ENCODE measurements around the gene RASA4B. TPM values are rescaled to one million over a fixed set of nuclear protein-coding genes. Genes with fewer than 3 reads are reported as not detected.
"Not testable (repeated sequence)": the region's sequence is repeated elsewhere in the genome, so short reads cannot be mapped to it uniquely, and the experiment has no call there.

RASA4B gene
- total RNA-seq, 1 donor from 2014 or later: 6.2 TPM

DNA sequence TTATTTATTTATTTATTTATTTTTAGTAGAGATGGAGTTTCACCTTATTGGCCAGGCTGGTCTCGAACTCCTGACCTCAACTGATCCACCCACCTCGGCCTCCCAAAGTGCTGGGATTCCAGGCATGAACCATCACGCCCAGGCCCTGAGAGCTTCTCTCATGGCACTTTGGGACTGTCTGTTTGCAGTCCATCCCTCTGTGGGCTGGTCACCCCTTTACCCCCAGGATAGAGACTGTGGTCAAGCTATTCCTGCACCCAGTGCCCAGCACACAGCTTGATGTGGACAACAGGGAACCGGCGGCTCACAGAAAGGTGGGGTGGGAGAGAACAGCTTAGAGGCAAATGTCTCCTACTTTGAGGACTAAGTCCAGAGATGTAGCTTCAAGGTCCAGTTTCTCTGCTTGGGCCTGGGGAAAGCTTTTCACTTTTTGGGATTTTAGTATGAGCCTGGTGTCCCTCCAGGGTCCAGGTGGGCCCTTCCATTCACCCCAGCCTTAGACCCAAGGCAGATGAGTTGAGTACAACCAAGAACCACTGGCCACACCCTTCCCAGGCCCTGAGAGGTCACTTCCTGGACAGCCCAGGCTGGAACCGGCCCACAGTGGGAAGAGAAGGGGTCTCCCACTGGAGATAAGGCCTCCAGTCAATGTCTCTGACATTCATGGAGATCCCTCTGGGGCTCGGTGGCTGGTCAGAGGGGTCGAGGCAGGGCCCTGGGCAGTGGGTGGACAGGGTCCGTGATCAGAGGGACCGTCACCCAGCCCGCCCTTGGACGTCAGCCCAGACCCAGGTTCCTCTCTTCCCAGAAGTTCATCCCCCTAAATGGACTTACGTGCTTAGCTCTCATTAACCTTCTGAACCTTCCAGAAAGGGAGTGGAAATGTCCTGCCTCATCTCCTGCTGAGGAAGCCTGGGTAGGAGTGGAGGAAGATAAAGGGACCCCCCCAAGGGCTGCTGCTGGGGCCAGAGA lies 10.5 kb upstream of the RASA4B start:
- H3K4me3 Mint-ChIP-seq (ENCODE audit: unreplicated experiment); H3K9me3 Mint-ChIP-seq (ENCODE audit: unreplicated experiment); H3K27ac Mint-ChIP-seq (ENCODE audit: unreplicated experiment); H3K36me3 Mint-ChIP-seq (ENCODE audit: low read depth, unreplicated experiment); H3K4me1 Mint-ChIP-seq (ENCODE audit: unreplicated experiment); H3K27me3 Mint-ChIP-seq (ENCODE audit: unreplicated experiment); DNase-seq (ENCODE audit: low spot score): not testable (repeated sequence)

DNA sequence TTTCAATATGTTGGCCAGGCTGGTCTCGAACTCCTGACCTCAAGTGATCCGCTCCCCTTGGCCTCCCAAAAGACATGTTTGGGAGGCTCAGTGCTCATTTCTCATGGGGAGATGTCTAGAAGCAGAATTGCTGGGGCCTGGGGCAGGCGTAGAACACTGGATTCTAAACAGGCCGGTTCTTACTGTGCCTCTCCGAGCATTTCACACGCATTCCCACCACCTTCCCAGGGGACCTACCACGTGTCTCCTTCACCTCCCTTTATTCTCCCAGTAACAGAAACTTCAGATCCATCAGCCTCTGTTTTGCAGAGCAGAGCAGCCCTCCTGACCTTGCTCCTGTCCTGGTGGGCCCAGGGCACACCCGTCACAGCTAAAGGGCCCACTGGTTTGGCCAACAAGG lies 9.6 kb upstream of the RASA4B start:
- not testable (repeated sequence) for H3K4me1 Mint-ChIP-seq (ENCODE audit: unreplicated experiment); DNase-seq (ENCODE audit: low spot score); H3K27ac Mint-ChIP-seq (ENCODE audit: unreplicated experiment); H3K4me3 Mint-ChIP-seq (ENCODE audit: unreplicated experiment); H3K9me3 Mint-ChIP-seq (ENCODE audit: unreplicated experiment); H3K27me3 Mint-ChIP-seq (ENCODE audit: unreplicated experiment); H3K36me3 Mint-ChIP-seq (ENCODE audit: low read depth, unreplicated experiment)

DNA sequence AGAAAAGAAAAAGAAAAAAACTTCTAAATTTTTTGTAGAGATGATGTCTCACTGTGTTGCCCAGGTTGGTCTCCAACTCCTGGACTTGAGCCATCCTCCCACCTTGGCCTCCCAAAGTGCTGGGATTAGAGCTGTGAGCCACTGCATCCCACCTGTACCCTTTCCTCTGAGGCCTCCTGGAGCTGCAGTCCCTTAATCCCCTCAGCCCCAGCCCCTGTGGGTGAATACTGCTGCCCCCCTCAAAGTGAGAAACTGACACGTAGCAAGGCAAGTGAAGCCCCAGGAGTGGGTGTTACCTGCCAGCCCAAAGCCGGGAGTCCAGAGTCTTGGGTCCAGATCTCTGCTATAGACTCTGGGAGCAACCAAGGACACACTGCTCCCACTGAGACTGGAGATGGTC lies 7.2 kb upstream of the RASA4B start:
- not testable (repeated sequence) for DNase-seq (ENCODE audit: low spot score); H3K27ac Mint-ChIP-seq (ENCODE audit: unreplicated experiment); H3K27me3 Mint-ChIP-seq (ENCODE audit: unreplicated experiment); H3K9me3 Mint-ChIP-seq (ENCODE audit: unreplicated experiment); H3K36me3 Mint-ChIP-seq (ENCODE audit: low read depth, unreplicated experiment); H3K4me3 Mint-ChIP-seq (ENCODE audit: unreplicated experiment); H3K4me1 Mint-ChIP-seq (ENCODE audit: unreplicated experiment)

DNA sequence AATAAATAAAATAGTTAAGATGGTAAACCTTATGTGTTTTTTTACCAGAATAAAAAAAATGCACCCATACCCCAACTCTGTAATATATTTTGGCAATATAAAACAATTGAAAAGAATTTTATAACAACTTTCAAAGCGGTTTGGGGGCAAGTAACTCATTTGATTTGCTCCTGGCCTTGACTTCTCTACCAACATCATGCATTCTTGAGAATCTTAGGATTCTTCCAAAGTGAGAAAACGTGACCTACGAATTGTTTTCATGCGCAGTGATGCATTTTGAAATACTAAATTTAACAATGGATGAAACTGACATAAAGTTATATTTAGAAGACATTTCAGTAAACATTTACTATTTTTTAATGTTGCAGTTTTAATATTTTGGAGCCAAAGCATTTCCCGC lies 3.2 kb upstream of the RASA4B start:
- not testable (repeated sequence) for H3K4me3 Mint-ChIP-seq (ENCODE audit: unreplicated experiment); H3K36me3 Mint-ChIP-seq (ENCODE audit: low read depth, unreplicated experiment); H3K9me3 Mint-ChIP-seq (ENCODE audit: unreplicated experiment); DNase-seq (ENCODE audit: low spot score); H3K27me3 Mint-ChIP-seq (ENCODE audit: unreplicated experiment); H3K27ac Mint-ChIP-seq (ENCODE audit: unreplicated experiment); H3K4me1 Mint-ChIP-seq (ENCODE audit: unreplicated experiment)

DNA sequence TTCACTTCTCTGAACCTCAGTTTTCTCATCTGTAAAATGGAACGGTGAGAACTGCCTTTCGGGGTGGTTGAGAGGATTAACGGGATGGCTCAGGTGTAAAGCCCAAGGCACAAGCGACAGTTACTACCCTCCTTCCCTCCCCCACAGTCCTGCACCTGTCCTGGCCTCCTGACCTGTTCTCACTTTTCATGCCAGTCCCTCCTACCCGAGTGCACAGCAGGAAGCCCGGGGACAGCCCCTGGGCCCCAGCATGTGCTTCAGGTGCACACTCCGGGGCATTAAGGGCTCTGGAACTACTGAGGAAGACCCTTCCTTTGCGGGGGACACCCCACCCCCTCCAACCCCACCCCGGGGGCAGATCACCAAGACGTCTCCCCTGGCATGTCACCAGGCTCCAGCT lies 626 bp downstream of the RASA4B start:
- not testable (repeated sequence) for H3K9me3 Mint-ChIP-seq (ENCODE audit: unreplicated experiment); H3K27ac Mint-ChIP-seq (ENCODE audit: unreplicated experiment); H3K4me3 Mint-ChIP-seq (ENCODE audit: unreplicated experiment); H3K27me3 Mint-ChIP-seq (ENCODE audit: unreplicated experiment); H3K36me3 Mint-ChIP-seq (ENCODE audit: low read depth, unreplicated experiment); DNase-seq (ENCODE audit: low spot score); H3K4me1 Mint-ChIP-seq (ENCODE audit: unreplicated experiment)

DNA sequence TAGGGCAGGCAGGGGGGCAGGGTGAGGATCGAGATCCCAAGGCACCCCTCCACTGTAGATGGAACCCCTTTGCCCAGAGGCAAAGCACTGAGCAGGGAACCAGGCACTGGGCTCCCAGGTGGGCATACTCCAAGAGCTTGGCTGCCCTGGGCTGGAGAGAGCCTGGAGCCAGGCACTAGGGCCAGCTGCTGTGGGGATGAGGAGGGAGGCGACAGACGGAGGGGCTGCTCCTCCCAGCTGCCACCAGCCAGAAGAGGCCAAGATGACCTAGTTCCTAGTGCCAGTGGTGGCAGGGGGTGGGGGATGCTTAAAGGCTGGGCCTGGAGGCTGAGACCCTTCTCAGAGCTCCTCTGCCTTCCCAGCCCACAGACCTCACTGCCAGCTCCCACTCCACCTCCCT lies 1.7 kb downstream of the RASA4B start:
- DNase-seq (ENCODE audit: low spot score); H3K27ac Mint-ChIP-seq (ENCODE audit: unreplicated experiment); H3K27me3 Mint-ChIP-seq (ENCODE audit: unreplicated experiment); H3K4me1 Mint-ChIP-seq (ENCODE audit: unreplicated experiment); H3K4me3 Mint-ChIP-seq (ENCODE audit: unreplicated experiment); H3K9me3 Mint-ChIP-seq (ENCODE audit: unreplicated experiment); H3K36me3 Mint-ChIP-seq (ENCODE audit: low read depth, unreplicated experiment): not testable (repeated sequence)

DNA sequence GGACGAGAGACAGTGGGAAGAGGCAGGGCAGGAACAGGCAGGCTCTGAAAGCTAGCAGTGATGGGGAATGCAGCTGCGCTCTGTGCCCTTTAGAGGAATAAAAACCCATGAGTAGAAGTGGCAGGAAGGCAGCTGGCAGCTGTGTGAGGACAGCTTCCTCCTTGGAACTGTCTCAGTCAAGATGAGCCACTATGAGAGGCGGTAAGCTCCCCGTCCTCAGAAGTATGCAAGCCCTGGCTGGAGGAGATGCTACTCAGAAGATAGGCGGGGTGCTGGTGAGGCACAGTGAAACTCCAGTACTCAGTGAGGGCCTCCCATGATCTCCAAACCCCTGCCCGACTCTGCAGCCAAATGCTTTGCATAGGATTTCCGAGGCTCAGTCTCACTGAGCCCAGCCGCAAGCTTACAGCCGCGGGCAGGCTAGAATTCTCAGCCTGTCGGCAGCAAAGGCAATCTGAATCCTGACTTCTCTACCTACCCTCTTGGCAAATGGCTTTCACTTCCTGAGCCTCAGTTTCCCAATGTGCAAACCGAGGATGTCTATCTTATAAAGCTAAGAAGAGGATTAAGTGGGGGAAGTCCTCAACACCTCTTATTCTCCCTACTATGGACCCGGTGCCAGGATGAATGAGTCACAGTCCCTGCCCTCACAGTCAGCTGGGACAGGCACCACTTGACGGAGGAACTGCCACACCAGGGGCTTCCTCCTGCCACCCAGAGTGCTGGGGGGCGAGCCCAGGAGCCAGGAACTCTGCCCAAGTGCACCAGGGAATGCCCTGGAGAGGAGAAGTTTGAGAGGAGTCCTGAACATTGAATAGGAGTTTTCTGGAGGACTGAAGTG lies 2.5 kb downstream of the RASA4B start:
- not testable (repeated sequence) for H3K27ac Mint-ChIP-seq (ENCODE audit: unreplicated experiment); H3K4me3 Mint-ChIP-seq (ENCODE audit: unreplicated experiment); DNase-seq (ENCODE audit: low spot score); H3K27me3 Mint-ChIP-seq (ENCODE audit: unreplicated experiment); H3K9me3 Mint-ChIP-seq (ENCODE audit: unreplicated experiment); H3K4me1 Mint-ChIP-seq (ENCODE audit: unreplicated experiment); H3K36me3 Mint-ChIP-seq (ENCODE audit: low read depth, unreplicated experiment)

DNA sequence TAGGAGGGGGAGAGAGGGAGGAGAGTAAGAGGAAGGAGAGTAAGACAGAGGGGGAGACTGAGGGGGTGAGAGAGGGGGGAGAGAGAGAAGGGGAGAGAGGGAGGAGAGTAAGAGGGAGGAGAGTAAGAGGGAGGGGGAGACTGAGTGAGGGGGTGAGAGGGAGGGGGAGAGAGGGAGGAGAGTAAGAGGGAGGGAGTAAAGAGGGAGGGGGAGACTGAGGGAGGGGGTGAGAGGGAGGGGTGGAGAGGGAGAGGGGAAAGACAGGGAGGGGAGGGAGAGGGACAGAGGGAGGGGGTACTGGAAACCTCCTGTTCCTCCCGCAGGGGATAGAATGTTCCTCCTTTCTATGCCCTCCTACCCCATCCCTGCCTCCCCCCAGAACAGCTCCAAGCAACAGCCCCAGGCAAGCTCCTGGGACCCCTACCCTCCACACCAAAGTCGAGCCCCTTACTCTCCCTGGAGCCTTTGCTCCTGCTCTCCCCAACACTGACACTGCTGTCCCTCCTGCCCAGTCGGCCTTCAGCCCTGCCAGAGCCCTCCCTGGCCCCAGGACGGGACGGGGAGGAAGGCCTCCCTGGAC lies 4.8 kb downstream of the RASA4B start:
- DNase-seq (ENCODE audit: low spot score): peak; percentile 18
- H3K27ac Mint-ChIP-seq (ENCODE audit: unreplicated experiment); H3K36me3 Mint-ChIP-seq (ENCODE audit: low read depth, unreplicated experiment); H3K4me3 Mint-ChIP-seq (ENCODE audit: unreplicated experiment); H3K4me1 Mint-ChIP-seq (ENCODE audit: unreplicated experiment); H3K9me3 Mint-ChIP-seq (ENCODE audit: unreplicated experiment); H3K27me3 Mint-ChIP-seq (ENCODE audit: unreplicated experiment): not testable (repeated sequence)

DNA sequence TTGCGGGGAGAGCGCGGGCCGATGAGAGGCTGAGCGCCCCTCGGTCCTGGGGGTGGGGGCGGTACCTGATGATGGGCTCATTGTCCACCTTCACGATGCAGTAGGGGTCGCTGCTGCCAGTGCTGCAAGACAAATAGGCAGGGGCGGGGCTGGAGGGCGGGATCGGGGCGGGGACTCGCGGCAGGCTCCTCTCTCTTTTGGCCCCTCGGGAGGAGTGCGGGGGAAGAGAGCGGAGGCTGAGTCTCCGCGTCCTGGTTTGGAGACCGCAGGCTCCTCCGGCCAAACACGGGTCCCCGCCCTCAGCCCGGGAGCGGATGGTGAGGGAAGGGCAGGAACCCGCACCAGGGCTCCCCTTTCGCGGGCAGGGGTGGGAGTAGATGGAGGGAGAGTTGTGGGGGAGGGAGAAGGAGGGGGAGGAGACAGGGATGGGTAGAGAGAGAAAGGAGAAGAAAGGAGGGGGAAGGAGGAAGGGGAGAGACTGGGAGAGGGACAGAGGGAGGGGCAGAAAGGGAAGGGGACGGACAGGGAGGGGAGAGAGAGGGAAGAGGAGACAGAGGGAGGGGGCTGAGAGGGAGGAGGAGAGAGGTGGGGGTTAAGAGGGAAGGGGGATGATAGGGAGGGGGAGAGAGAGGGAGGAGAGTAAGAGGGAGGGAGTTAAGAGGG lies 5.6 kb downstream of the RASA4B start:
- not testable (repeated sequence) for H3K27me3 Mint-ChIP-seq (ENCODE audit: unreplicated experiment); H3K36me3 Mint-ChIP-seq (ENCODE audit: low read depth, unreplicated experiment); H3K4me3 Mint-ChIP-seq (ENCODE audit: unreplicated experiment); DNase-seq (ENCODE audit: low spot score); H3K27ac Mint-ChIP-seq (ENCODE audit: unreplicated experiment); H3K9me3 Mint-ChIP-seq (ENCODE audit: unreplicated experiment); H3K4me1 Mint-ChIP-seq (ENCODE audit: unreplicated experiment)

DNA sequence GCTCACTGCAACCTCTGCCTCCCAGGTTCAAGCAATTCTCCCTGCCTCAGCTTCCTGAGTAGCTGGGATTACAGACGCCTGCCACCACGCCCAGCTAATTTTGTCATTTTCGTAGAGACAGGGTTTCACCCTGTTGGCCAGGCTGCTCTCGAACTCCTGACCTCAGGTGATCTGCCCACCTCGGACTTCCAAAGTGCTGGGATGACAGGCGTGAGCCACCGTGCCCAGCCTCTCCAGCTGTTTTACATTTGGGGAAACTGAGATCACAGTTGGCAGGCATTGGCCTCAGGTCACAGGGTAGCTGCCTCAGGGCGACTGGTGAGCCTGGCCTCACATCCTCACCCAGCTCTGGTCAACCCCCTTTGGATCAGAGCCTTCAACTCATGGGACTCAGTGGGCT lies 7.0 kb downstream of the RASA4B start:
- H3K9me3 Mint-ChIP-seq (ENCODE audit: unreplicated experiment); H3K4me3 Mint-ChIP-seq (ENCODE audit: unreplicated experiment); H3K27ac Mint-ChIP-seq (ENCODE audit: unreplicated experiment); H3K27me3 Mint-ChIP-seq (ENCODE audit: unreplicated experiment); DNase-seq (ENCODE audit: low spot score); H3K36me3 Mint-ChIP-seq (ENCODE audit: low read depth, unreplicated experiment); H3K4me1 Mint-ChIP-seq (ENCODE audit: unreplicated experiment): not testable (repeated sequence)

DNA sequence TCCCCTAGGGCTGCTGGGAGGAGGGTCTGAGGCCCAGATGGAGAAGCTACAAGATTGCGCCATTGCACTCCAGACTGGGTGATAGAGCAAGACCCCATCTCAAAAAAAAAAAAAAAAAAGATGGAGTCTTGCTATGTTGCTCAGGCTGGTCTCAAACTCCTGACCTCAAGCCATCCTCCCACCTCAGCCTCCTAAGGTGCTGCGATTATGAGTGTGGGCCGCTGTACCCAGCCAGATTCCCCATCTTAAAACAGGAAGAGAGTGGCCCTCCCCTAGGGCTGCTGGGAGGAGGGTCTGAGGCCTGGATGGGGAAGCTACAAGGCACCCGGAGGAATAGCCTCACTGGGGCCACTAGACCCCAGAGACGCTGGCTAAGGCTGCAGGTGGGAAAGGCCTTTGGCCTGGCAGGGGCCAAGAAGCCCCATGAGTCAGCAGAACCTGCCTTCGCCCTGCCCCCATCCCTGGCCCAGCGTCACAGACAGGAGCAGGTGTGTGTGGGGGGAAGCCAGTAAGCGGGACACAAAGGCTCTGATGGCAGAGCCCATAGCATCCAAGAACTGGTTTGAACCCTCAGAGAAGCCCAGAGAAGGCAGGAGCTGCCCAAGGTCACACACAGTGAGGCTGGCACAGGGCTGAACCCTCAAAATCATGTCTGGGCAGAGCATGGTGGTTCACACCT lies 10.0 kb downstream of the RASA4B start:
- H3K4me1 Mint-ChIP-seq (ENCODE audit: unreplicated experiment); DNase-seq (ENCODE audit: low spot score); H3K27me3 Mint-ChIP-seq (ENCODE audit: unreplicated experiment); H3K9me3 Mint-ChIP-seq (ENCODE audit: unreplicated experiment); H3K36me3 Mint-ChIP-seq (ENCODE audit: low read depth, unreplicated experiment); H3K27ac Mint-ChIP-seq (ENCODE audit: unreplicated experiment); H3K4me3 Mint-ChIP-seq (ENCODE audit: unreplicated experiment): not testable (repeated sequence)
